Vagina (tissue), 2 donors: ENCODE measurements around the gene SLCO2B1. TPM values are rescaled to one million over a fixed set of nuclear protein-coding genes. Genes with fewer than 3 reads are reported as not detected.

ENCODE experiments used
- DNase-seq, 2 donors: peaks; one replicate each; pipeline ENCODE4 v3.0.0-alpha.2; 2017; ENCODE audit errors: extremely low spot score in 2 of 2
- H3K27ac ChIP-seq: fragments of 200-600 bp; sonication (generic); one replicate; pipeline ENCODE4 v1.5.1; 2019
- H3K27me3 ChIP-seq: fragments of 200-600 bp; sonication (generic); one replicate; pipeline ENCODE4 v1.5.1; 2019
- H3K36me3 ChIP-seq, 2 donors: fragments of 200-600 bp; sonication (generic); one replicate each; pipeline ENCODE4 v1.5.1; 2017 to 2019
- H3K4me1 ChIP-seq: fragments of 200-600 bp; sonication (generic); one replicate; pipeline ENCODE4 v1.5.1; 2019
- H3K4me3 ChIP-seq, 2 donors: fragments of 200-600 bp; sonication (generic); 1 replicate in 1 of 2; 2 replicates in 1 of 2; pipeline ENCODE4 v1.5.1; 2016 to 2019
- H3K9me3 ChIP-seq: fragments of 200-600 bp; sonication (generic); one replicate; pipeline ENCODE4 v1.5.1; 2019
- CTCF ChIP-seq, 3 experiments: fragments of 450-650 bp in 2 of 3; fragments of 200-600 bp in 1 of 3; sonication (generic) in 1 of 3; IDR thresholded peaks; one replicate each; pipeline ENCODE4 v1.5.1; 2017 to 2019; ENCODE audit warnings: antibody characterized with exemption in 3 of 3, mild to moderate bottlenecking in 2 of 3, moderate library complexity in 2 of 3
- POLR2A ChIP-seq, 2 donors: fragments of 450-650 bp; IDR thresholded peaks; one replicate each; pipeline ENCODE4 v1.6.1; 2017; ENCODE audit warnings: antibody characterized with exemption in 2 of 2, mild to moderate bottlenecking in 2 of 2, moderate library complexity in 2 of 2
- POLR2AphosphoS5 ChIP-seq, 2 donors: sonication (generic); formaldehyde crosslinking; IDR thresholded peaks; one replicate each; pipeline ENCODE4 v1.9.0; 2017; ENCODE audit warnings: antibody characterized with exemption in 2 of 2, mild to moderate bottlenecking in 2 of 2, low read depth in 1 of 2; ENCODE audit not compliant: insufficient read depth in 1 of 2
- intact Hi-C: fragments of 100-400 bp; cut with DNase I; formaldehyde crosslinking; loops from one replicate; pipeline ENCODE4 v1.15.1; 2023
- total RNA-seq: library from RNA; depleted of rRNA; stranded (reverse); fragments of >200 nt; gene quantifications from one replicate; pipeline ENCODE4 v1.2.3, GENCODE V29; 2016

Gene SLCO2B1
- total RNA-seq, 1 donor from 2014 or later = 55.5 TPM

- Histone ChIP-seq H3K4me1 (no peaks in the 10 kb centered on the region), H3K27ac (no peak overlapping the region), H3K27me3 (no peaks in the 10 kb centered on the region), H3K4me3 (no peak overlapping the region), H3K9me3 (no peaks in the 10 kb centered on the region), H3K36me3 (no peaks in the 10 kb centered on the region)
- DNase-seq = no peak
- intact Hi-C loops = no loop called here
- no peak for TF ChIP-seq POLR2A (IDR thresholded peaks at IDR 0.05)
- no peak for TF ChIP-seq CTCF (IDR thresholded peaks at IDR 0.05)
- no peak for TF ChIP-seq POLR2AphosphoS5 (IDR thresholded peaks at IDR 0.05; ENCODE audit: insufficient read depth in 1 of 2, low read depth in 1 of 2)
Measured at GRCh38 chr11:75214411-75214821, 63.5 kb downstream of the SLCO2B1 start.

GRCh38 chr11:75214843-75215242 lies 63.9 kb downstream of the SLCO2B1 start:
- intact Hi-C loops = no loop called here
- Histone ChIP-seq H3K27me3 (no peaks in the 10 kb centered on the region), H3K4me3 (no peak overlapping the region), H3K9me3 (no peaks in the 10 kb centered on the region), H3K36me3 (no peaks in the 10 kb centered on the region), H3K4me1 (no peaks in the 10 kb centered on the region), H3K27ac (no peak overlapping the region)
- TF ChIP-seq POLR2A (IDR thresholded peaks at IDR 0.05) = no peak
- no peak for TF ChIP-seq CTCF (IDR thresholded peaks at IDR 0.05)
- no peak for TF ChIP-seq POLR2AphosphoS5 (IDR thresholded peaks at IDR 0.05; ENCODE audit: insufficient read depth in 1 of 2, low read depth in 1 of 2)
- no peak for DNase-seq

- no peak for DNase-seq
- intact Hi-C loops = no loop called here
- Histone ChIP-seq H3K27me3 (no peaks in the 10 kb centered on the region), H3K4me1 (no peaks in the 10 kb centered on the region), H3K36me3 (no peaks in the 10 kb centered on the region), H3K9me3 (no peaks in the 10 kb centered on the region), H3K4me3 (no peak overlapping the region), H3K27ac (no peak overlapping the region)
- no peak for TF ChIP-seq POLR2AphosphoS5 (IDR thresholded peaks at IDR 0.05; ENCODE audit: insufficient read depth in 1 of 2, low read depth in 1 of 2)
- TF ChIP-seq CTCF (IDR thresholded peaks at IDR 0.05) = no peak
- no peak for TF ChIP-seq POLR2A (IDR thresholded peaks at IDR 0.05)
Measured at GRCh38 chr11:75219869-75220268, 69.0 kb downstream of the SLCO2B1 start.

GRCh38 chr11:75223954-75224643 lies 73.2 kb downstream of the SLCO2B1 start:
- no peaks in the 10 kb centered on the region for H3K9me3 ChIP-seq
- H3K36me3 ChIP-seq = no peaks in the 10 kb centered on the region
- H3K27ac ChIP-seq = no peak overlapping the region
- H3K27me3 ChIP-seq = no peaks in the 10 kb centered on the region
- no peak for DNase-seq
- TF ChIP-seq POLR2A (IDR thresholded peaks at IDR 0.05) = no peak
- no peak for TF ChIP-seq POLR2AphosphoS5 (IDR thresholded peaks at IDR 0.05; ENCODE audit: insufficient read depth in 1 of 2, low read depth in 1 of 2)
- no peak for TF ChIP-seq CTCF (IDR thresholded peaks at IDR 0.05)
- intact Hi-C loops = no loop called here
- H3K4me1 ChIP-seq = no peaks in the 10 kb centered on the region
- no peak overlapping the region for H3K4me3 ChIP-seq

- intact Hi-C loops = no loop called here
- H3K36me3 ChIP-seq = no peaks in the 10 kb centered on the region
- no peak for TF ChIP-seq POLR2AphosphoS5 (IDR thresholded peaks at IDR 0.05; ENCODE audit: insufficient read depth in 1 of 2, low read depth in 1 of 2)
- no peak for TF ChIP-seq POLR2A (IDR thresholded peaks at IDR 0.05)
- TF ChIP-seq CTCF (IDR thresholded peaks at IDR 0.05) = no peak
- no peak overlapping the region for H3K4me3 ChIP-seq
- no peaks in the 10 kb centered on the region for H3K9me3 ChIP-seq
- no peaks in the 10 kb centered on the region for H3K4me1 ChIP-seq
- H3K27ac ChIP-seq = no peak overlapping the region
- no peak for DNase-seq
- H3K27me3 ChIP-seq = no peaks in the 10 kb centered on the region
Measured at GRCh38 chr11:75225794-75226193, 74.9 kb downstream of the SLCO2B1 start.
